Small intestine (tissue), 7 donors: ENCODE data around the gene SHISA6. TPM values are rescaled to one million over a fixed set of nuclear protein-coding genes. Genes with fewer than 3 reads are reported as not detected.

Source experiments
- DNase-seq, 2 donors: peaks; one replicate each; pipeline versions ENCODE4 v3.0.0 to v3.0.0-alpha.2; 2013
- FAIRE-seq: peaks from 2 replicates; lab custom pipeline; 2012; peaks lifted over from hg19 to GRCh38; lab: Jason Lieb, UNC
- H3K27ac ChIP-seq, 3 donors: one replicate each; pipeline ENCODE4 v1.5.1; 2013; ENCODE audit warnings: low read length in 2 of 3, mild to moderate bottlenecking in 2 of 3, control low read depth in 1 of 3, inconsistent platforms in 1 of 3, low read depth in 1 of 3, moderate library complexity in 1 of 3
- H3K27me3 ChIP-seq, 3 donors: one replicate each; pipeline ENCODE4 v1.6.1; 2013; ENCODE audit warnings: low read length in 3 of 3, inconsistent platforms in 1 of 3; ENCODE audit not compliant: control insufficient read depth in 3 of 3, insufficient read depth in 3 of 3
- H3K36me3 ChIP-seq, 3 donors: one replicate each; pipeline ENCODE4 v1.6.1; 2013; ENCODE audit warnings: low read length in 3 of 3, inconsistent platforms in 1 of 3, low read depth in 1 of 3, mild to moderate bottlenecking in 1 of 3, moderate library complexity in 1 of 3; ENCODE audit not compliant: control insufficient read depth in 3 of 3, insufficient read depth in 2 of 3
- H3K4me1 ChIP-seq, 3 donors: one replicate each; pipeline ENCODE4 v1.6.1; 2013; ENCODE audit warnings: low read length in 2 of 3, inconsistent platforms in 1 of 3, low read depth in 1 of 3, mild to moderate bottlenecking in 1 of 3, moderate library complexity in 1 of 3; ENCODE audit not compliant: control insufficient read depth in 3 of 3, insufficient read depth in 2 of 3
- H3K4me3 ChIP-seq, 3 donors: one replicate each; pipeline ENCODE4 v1.5.1; 2013; ENCODE audit warnings: low read length in 3 of 3, control low read depth in 1 of 3, inconsistent platforms in 1 of 3, low read depth in 1 of 3, mild to moderate bottlenecking in 1 of 3, moderate library complexity in 1 of 3
- H3K9me3 ChIP-seq, 2 donors: one replicate each; pipeline ENCODE4 v1.6.1; 2013; ENCODE audit warnings: low read depth in 1 of 2, low read length in 1 of 2; ENCODE audit not compliant: control insufficient read depth in 2 of 2, insufficient read depth in 1 of 2
- WGBS, 3 donors: extraction: QIAGEN DNeasy Blood & Tissue Kit; methylation state at CpG; one replicate each; pipeline ENCODE4 v1.1.7; 2013; 5-methylcytosine and 5-hydroxymethylcytosine counted together
- polyA plus RNA-seq, 4 donors: library from polyadenylated mRNA; stranded (reverse) in 3 of 4; unstranded in 1 of 4; fragments of 200-250 nt in 3 of 4; fragments of 120-200 nt in 1 of 4; gene quantifications; one replicate each; pipeline versions ENCODE4 v1.2.1 to v1.2.3, GENCODE V29; 2013
- donor health status: healthy with polysubstance abuse.
- donor health status: control.
- donor health status: control.
- donor health status: Bipolar disorder and iron deficiency.
- donor health status: healthy.

SHISA6 gene
- polyA plus RNA-seq, 4 donors, result 0.04 to 0.24 TPM; not detected in 2

GRCh38 chr17:11412654-11413053, 171.6 kb downstream of the SHISA6 start:
- no peaks in the 10 kb centered on the region for H3K4me1 ChIP-seq
- no peaks in the 10 kb centered on the region for H3K27me3 ChIP-seq
- WGBS, 3 donors, result 64 to 73% (median 71%) methylated on average over 6 of the region's 6 CpGs
- no peak overlapping the region for H3K4me3 ChIP-seq
- no peaks in the 10 kb centered on the region for H3K36me3 ChIP-seq
- H3K27ac ChIP-seq, result no peak overlapping the region
- no peak for FAIRE-seq
- peak in 1 of 2 donors; percentile 3 for DNase-seq
- H3K9me3 ChIP-seq, result peaks cover 0 to 3% of the 10 kb centered on the region in 2 donors

DNA sequence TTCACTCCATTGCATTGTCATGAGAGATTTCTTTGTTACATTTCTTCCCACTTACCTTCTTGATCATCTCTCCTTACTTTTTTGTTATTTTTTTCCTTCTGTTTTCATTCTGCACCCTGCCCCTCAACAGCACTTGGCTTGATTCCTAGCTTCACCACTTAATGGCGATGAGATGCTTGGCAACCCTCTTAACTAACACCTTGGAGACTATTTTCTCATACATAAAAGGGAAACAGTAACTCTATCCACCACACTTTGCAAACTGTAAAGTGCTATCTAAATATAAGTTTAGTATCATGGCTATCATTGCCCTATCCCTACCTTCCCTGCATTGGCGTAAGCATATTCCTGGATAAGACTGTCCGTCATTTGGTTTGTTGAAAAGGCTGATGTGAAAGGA, 177.3 kb downstream of the SHISA6 start:
- H3K36me3 ChIP-seq, result no peaks in the 10 kb centered on the region
- 90 to 93% (median 90%) methylated on average over 3 of the region's 3 CpGs for WGBS, 3 donors

GRCh38 chr17:11430751-11431150, 189.7 kb downstream of the SHISA6 start:
- no peak overlapping the region for H3K27ac ChIP-seq
- FAIRE-seq (no peak), DNase-seq (no peak)
- WGBS, 3 donors, result 89 to 93% (median 89%) methylated on average over 6 of the region's 6 CpGs
- H3K4me3 ChIP-seq, result no peak overlapping the region
- H3K36me3 ChIP-seq, result no peaks in the 10 kb centered on the region
- peaks cover 0 to 4% of the 10 kb centered on the region in 2 donors for H3K9me3 ChIP-seq
- no peaks in the 10 kb centered on the region for H3K27me3 ChIP-seq
- no peaks in the 10 kb centered on the region for H3K4me1 ChIP-seq

More for the DNA sequence above, 177.3 kb downstream of the SHISA6 start:
- no peak for FAIRE-seq
- Histone ChIP-seq H3K27ac (no peak overlapping the region), H3K27me3 (no peaks in the 10 kb centered on the region), H3K9me3 (peaks cover 1 to 3% of the 10 kb centered on the region in 2 donors), H3K4me3 (no peak overlapping the region), H3K4me1 (no peaks in the 10 kb centered on the region)
- no peak for DNase-seq

DNA sequence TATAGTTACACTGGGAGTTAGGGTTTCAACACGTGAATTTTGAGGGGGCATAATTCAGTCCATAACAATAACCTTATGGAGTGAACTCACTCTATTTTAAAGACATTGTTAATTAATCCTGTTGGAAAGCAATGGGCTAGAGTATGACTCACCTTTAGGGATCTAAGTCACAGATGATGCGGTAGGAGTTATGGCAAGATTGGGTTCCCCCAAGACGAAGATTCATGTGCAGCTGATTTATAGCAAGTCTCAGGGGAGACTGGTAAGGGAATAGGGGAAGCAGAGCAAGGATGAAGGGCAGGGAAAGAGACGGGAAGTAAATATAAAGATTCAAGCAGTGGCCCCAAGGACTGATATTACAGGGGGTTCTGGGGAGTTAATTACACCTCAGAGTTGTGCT, 197.7 kb downstream of the SHISA6 start:
- no peak overlapping the region for H3K4me3 ChIP-seq
- no peaks in the 10 kb centered on the region for H3K4me1 ChIP-seq
- H3K36me3 ChIP-seq, result no peaks in the 10 kb centered on the region
- DNase-seq (no peak), FAIRE-seq (no peak)
- H3K27ac ChIP-seq, result no peak overlapping the region
- 69 to 71% (median 69%) methylated on average over 4 of the region's 4 CpGs for WGBS, 3 donors
- no peaks in the 10 kb centered on the region for H3K27me3 ChIP-seq
- H3K9me3 ChIP-seq, result no peaks in the 10 kb centered on the region

- Histone ChIP-seq H3K27me3 (no peaks in the 10 kb centered on the region), H3K36me3 (no peaks in the 10 kb centered on the region), H3K27ac (no peak overlapping the region), H3K4me3 (no peak overlapping the region), H3K4me1 (no peaks in the 10 kb centered on the region), H3K9me3 (no peaks in the 10 kb centered on the region)
- 15 to 49% (median 19%) methylated on average over 1 of the region's 1 CpG for WGBS, 3 donors
- DNase-seq (no peak), FAIRE-seq (no peak)
Measured at GRCh38 chr17:11441004-11441403, 200.0 kb downstream of the SHISA6 start.

DNA sequence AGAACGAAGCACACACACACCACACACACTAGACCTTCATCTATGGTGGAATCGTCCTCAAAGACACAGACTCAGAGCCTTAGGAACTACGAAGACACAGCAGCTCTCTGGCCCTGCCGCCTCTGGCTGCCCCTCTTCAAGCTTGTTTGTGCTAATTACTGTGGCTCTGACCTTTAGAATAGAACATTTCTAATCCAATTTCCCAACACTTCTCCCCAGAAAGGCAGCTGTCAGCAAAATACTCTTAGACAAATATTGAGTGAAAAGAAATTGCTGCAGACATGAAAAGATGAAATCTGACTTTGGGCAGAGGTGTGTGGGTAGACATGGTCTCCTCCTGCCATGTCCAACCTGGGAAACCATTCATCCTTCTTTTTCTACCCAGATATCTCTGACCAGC, 205.3 kb downstream of the SHISA6 start:
- Histone ChIP-seq H3K4me3 (no peak overlapping the region), H3K36me3 (no peaks in the 10 kb centered on the region), H3K9me3 (no peaks in the 10 kb centered on the region), H3K27me3 (no peaks in the 10 kb centered on the region), H3K4me1 (no peaks in the 10 kb centered on the region), H3K27ac (no peak overlapping the region)
- FAIRE-seq, result no peak
- WGBS, 3 donors, result 69 to 74% (median 73%) methylated on average over 4 of the region's 4 CpGs
- no peak for DNase-seq

DNA sequence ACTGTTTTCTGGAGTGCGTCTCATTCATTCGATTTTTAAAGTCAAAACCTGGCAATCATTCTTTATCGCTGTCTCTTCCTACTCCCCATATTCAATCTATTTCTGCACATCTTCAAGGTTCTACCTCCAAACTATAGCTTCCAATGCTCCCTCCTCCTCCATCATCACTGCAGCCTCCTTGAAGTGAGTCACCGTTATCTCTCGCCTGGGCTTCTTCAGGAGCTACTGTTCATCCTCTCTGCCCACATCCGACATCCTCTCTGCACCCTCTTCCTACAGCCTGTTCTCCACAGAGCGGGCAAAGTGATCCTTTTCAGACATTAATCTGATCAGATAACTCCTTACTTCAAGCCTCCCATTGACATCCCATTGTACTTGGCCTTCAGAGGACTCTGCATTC, 213.1 kb downstream of the SHISA6 start:
- Histone ChIP-seq H3K27ac (no peak overlapping the region), H3K4me1 (no peaks in the 10 kb centered on the region), H3K9me3 (no peaks in the 10 kb centered on the region), H3K36me3 (no peaks in the 10 kb centered on the region), H3K4me3 (no peak overlapping the region), H3K27me3 (no peaks in the 10 kb centered on the region)
- DNase-seq, result no peak
- WGBS, 3 donors, result 89 to 90% (median 90%) methylated on average over 7 of the region's 7 CpGs
- FAIRE-seq, result no peak

- FAIRE-seq, result no peak
- WGBS, 3 donors, result 72 to 90% (median 82%) methylated on average over 4 of the region's 4 CpGs
- no peak for DNase-seq
- Histone ChIP-seq H3K4me1 (no peaks in the 10 kb centered on the region), H3K27ac (no peak overlapping the region), H3K9me3 (no peaks in the 10 kb centered on the region), H3K27me3 (no peaks in the 10 kb centered on the region), H3K36me3 (no peaks in the 10 kb centered on the region), H3K4me3 (no peak overlapping the region)
Measured at GRCh38 chr17:11458279-11458678, 217.3 kb downstream of the SHISA6 start.

DNA sequence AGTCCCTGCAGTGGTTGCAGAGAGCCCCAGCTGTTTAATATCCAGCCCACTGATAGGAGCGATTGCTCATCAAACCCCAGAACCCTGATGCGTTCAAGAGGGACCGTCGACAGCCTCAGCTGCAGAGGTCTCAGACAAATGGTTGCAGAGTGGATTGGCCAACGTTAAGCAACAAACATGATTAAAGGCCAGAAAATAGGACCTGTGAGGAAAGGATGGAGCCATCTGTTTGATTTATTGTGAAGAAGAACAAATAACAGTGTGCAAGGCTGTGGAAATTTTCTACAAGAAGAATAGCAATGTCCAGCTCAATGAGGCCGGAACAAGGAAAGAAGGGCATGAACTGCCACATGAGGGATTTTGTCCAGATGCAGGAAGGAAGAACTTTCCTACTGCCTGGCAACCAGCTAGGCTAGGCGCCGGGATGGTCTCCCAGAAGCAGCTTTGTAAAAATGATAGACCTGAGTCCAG, 218.9 kb downstream of the SHISA6 start:
- 60 to 73% (median 70%) methylated on average over 8 of the region's 8 CpGs for WGBS, 3 donors
- H3K9me3 ChIP-seq, result no peaks in the 10 kb centered on the region
- no peak overlapping the region for H3K27ac ChIP-seq
- no peak overlapping the region for H3K4me3 ChIP-seq
- no peaks in the 10 kb centered on the region for H3K4me1 ChIP-seq
- no peaks in the 10 kb centered on the region for H3K27me3 ChIP-seq
- no peaks in the 10 kb centered on the region for H3K36me3 ChIP-seq
- DNase-seq, result no peak
- no peak for FAIRE-seq
